Hepatocyte (in vitro differentiated cells): ENCODE measurements around the gene PRR9. TPM values are rescaled to one million over a fixed set of nuclear protein-coding genes. Genes with fewer than 3 reads are reported as not detected.

Experiments
- DNase-seq: peaks from one replicate; pipeline ENCODE4 v3.0.0-alpha.2; 2016; ENCODE audit warnings: low spot score
- H2AFZ ChIP-seq: fragments of 200-600 bp; sonication (generic); 2 replicates; pipeline ENCODE4 v1.6.0; 2016; ENCODE audit warnings: antibody characterized with exemption, mild to moderate bottlenecking
- H3K27ac ChIP-seq: fragments of 200-600 bp; sonication (generic); 2 replicates; pipeline ENCODE4 v1.5.1; 2016; ENCODE audit warnings: mild to moderate bottlenecking
- H3K27me3 ChIP-seq: fragments of 200-600 bp; sonication (generic); 2 replicates; pipeline ENCODE4 v1.6.1; 2016
- H3K36me3 ChIP-seq: fragments of 200-600 bp; sonication (generic); replicated peaks from 2 replicates; pipeline ENCODE4 v1.5.1; 2016; ENCODE audit warnings: low read depth; ENCODE audit not compliant: insufficient read depth
- H3K4me1 ChIP-seq: fragments of 200-600 bp; sonication (generic); 2 replicates; pipeline ENCODE4 v1.5.1; 2016; ENCODE audit warnings: mild to moderate bottlenecking, moderate library complexity; ENCODE audit not compliant: insufficient read depth
- H3K4me2 ChIP-seq: fragments of 200-600 bp; sonication (generic); 2 replicates; pipeline ENCODE4 v1.6.0; 2016
- H3K4me3 ChIP-seq: fragments of 200-600 bp; sonication (generic); 2 replicates; pipeline ENCODE4 v1.5.1; 2016; ENCODE audit warnings: mild to moderate bottlenecking
- H3K79me2 ChIP-seq: fragments of 200-600 bp; sonication (generic); 2 replicates; pipeline ENCODE4 v1.6.0; 2017; ENCODE audit warnings: mild to moderate bottlenecking
- H3K9me2 ChIP-seq: fragments of 200-600 bp; sonication (generic); replicated peaks from 2 replicates; pipeline ENCODE4 v1.6.0; 2017; ENCODE audit warnings: mild to moderate bottlenecking; ENCODE audit not compliant: insufficient read depth
- H3K9me3 ChIP-seq: fragments of 200-600 bp; sonication (generic); 2 replicates; pipeline ENCODE4 v1.5.1; 2016; ENCODE audit warnings: low read depth, mild to moderate bottlenecking
- H4K20me1 ChIP-seq: fragments of 200-600 bp; sonication (generic); 2 replicates; pipeline ENCODE4 v1.6.0; 2016; ENCODE audit warnings: mild to moderate bottlenecking; ENCODE audit not compliant: insufficient read depth, poor library complexity, severe bottlenecking
- CTCF ChIP-seq: fragments of 200-600 bp; sonication (generic); IDR thresholded peaks from 2 replicates; pipeline ENCODE4 v1.5.1; 2016; ENCODE audit warnings: antibody characterized with exemption, mild to moderate bottlenecking; ENCODE audit not compliant: poor library complexity
- EZH2 ChIP-seq: fragments of 200-600 bp; sonication (generic); IDR thresholded peaks from 2 replicates; pipeline ENCODE4 v1.6.1; 2016; ENCODE audit warnings: antibody characterized with exemption, mild to moderate bottlenecking, borderline replicate concordance
- EZH2phosphoT487 ChIP-seq: fragments of 200-600 bp; sonication (generic); IDR thresholded peaks from one replicate; pipeline ENCODE4 v1.6.1; 2018; ENCODE audit warnings: antibody characterized with exemption, mild to moderate bottlenecking, low read depth, moderate library complexity; ENCODE audit not compliant: unreplicated experiment, severe bottlenecking
- WGBS: methylation state at CpG from one replicate; pipeline ENCODE4 v1.1.6; 2016; ENCODE audit warnings: low lambda C conversion rate; ENCODE audit errors: missing lambda C conversion rate; 5-methylcytosine and 5-hydroxymethylcytosine counted together
- polyA plus RNA-seq: library from polyadenylated mRNA; unstranded; fragments of >200 nt; fragmentation: Nextera tagmentation; extraction: Ambion mirVana; gene quantifications from 2 replicates; pipeline ENCODE4 v1.2.1, GENCODE V29; 2016
- total RNA-seq: library from RNA; depleted of rRNA; stranded (reverse); fragments of >200 nt; gene quantifications from 2 replicates; pipeline ENCODE4 v1.2.3, GENCODE V29; 2014

Gene PRR9
- total and polyA plus RNA-seq, 2 experiments from 2014 or later, result not detected

- Histone ChIP-seq H3K27ac (no peak overlapping the region), H3K36me3 (no peaks in the 10 kb centered on the region), H4K20me1 (no peaks in the 10 kb centered on the region), H3K4me3 (no peak overlapping the region), H2AFZ (no peak overlapping the region), H3K4me1 (no peaks in the 10 kb centered on the region), H3K79me2 (no peaks in the 10 kb centered on the region), H3K4me2 (no peak overlapping the region), H3K27me3 (no peaks in the 10 kb centered on the region), H3K9me3 (no peaks in the 10 kb centered on the region), H3K9me2 (no peaks in the 10 kb centered on the region)
- DNase-seq, result no peak
- whole genome bisulfite sequencing, result 58% methylated on average over 5 of the region's 5 CpGs
- TF ChIP-seq EZH2phosphoT487 (no peak), CTCF (no peak), EZH2 (no peak)
Observed at GRCh38 chr1:153212201-153212600, 5.2 kb upstream of the PRR9 start.

- TF ChIP-seq CTCF (no peak), EZH2 (no peak), EZH2phosphoT487 (no peak)
- H3K27ac ChIP-seq, result no peak overlapping the region
Observed at GRCh38 chr1:153213519-153213918, 3.9 kb upstream of the PRR9 start.

DNA sequence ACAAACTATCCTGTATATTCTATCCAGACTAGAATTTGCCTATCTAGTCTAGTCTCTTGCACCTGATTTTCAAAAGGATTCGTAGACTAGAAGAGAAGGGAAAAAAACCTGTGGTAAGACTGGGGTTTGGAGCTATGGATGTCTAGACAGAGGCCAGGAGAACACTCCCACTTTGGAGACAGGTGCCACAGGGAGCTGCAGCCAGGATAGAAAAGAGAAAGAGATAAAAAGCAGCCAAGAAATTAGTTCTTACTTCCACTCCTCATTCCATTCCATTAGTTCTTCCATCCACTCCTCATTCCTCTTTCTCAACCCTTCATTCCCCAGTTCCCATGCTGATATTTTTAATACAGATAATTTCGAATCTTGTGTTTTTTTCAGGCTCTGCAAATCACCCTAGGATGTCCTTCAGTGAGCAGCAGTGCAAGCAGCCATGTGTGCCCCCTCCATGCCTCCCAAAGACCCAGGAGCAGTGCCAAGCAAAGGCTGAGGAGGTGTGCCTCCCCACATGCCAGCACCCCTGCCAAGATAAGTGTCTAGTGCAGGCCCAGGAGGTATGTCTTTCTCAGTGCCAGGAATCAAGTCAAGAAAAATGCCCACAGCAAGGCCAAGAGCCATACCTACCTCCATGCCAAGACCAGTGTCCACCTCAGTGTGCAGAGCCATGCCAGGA, 496 bp downstream of the PRR9 start:
- Histone ChIP-seq H4K20me1 (no peaks in the 10 kb centered on the region), H2AFZ (no peak overlapping the region), H3K4me3 (no peak overlapping the region), H3K79me2 (no peaks in the 10 kb centered on the region), H3K9me3 (no peaks in the 10 kb centered on the region), H3K27me3 (no peaks in the 10 kb centered on the region), H3K9me2 (no peaks in the 10 kb centered on the region), H3K36me3 (no peaks in the 10 kb centered on the region), H3K4me1 (no peaks in the 10 kb centered on the region), H3K27ac (no peak overlapping the region), H3K4me2 (no peak overlapping the region)
- WGBS, result 34% methylated on average over 2 of the region's 2 CpGs
- no peak for DNase-seq
- TF ChIP-seq EZH2 (no peak), EZH2phosphoT487 (no peak), CTCF (no peak)

More at GRCh38 chr1:153213519-153213918, 3.9 kb upstream of the PRR9 start:
- Histone ChIP-seq H3K79me2 (no peaks in the 10 kb centered on the region), H3K4me1 (no peaks in the 10 kb centered on the region), H3K4me2 (no peak overlapping the region), H3K4me3 (no peak overlapping the region), H3K27me3 (no peaks in the 10 kb centered on the region), H3K9me3 (no peaks in the 10 kb centered on the region), H4K20me1 (no peaks in the 10 kb centered on the region), H3K9me2 (no peaks in the 10 kb centered on the region), H2AFZ (no peak overlapping the region), H3K36me3 (no peaks in the 10 kb centered on the region)
- no peak for DNase-seq
- WGBS, result 90% methylated on average over 4 of the region's 4 CpGs
